NCI-H1694 treated with DMSO at 0.1 percent for 48 hours (cell line): ENCODE data around the gene CBFA2T3.

ENCODE experiments used
- DNase-seq: peaks from one replicate; lab custom pipeline; 2025; lab: John Stamatoyannopoulos, UW

CBFA2T3 gene

GRCh38 chr16:88976366-88977017, 515 bp downstream of the CBFA2T3 start:
- DNase-seq, result no peak

GRCh38 chr16:88975511-88976061, 1.4 kb downstream of the CBFA2T3 start:
- DNase-seq, result no peak

GRCh38 chr16:88974916-88975215, 2.1 kb downstream of the CBFA2T3 start:
- DNase-seq, result no peak

- no peak for DNase-seq
These were observed 2.7 kb downstream of the CBFA2T3 start for GRCh38 chr16:88974080-88974915.

- DNase-seq, result no peak
These were observed 3.5 kb downstream of the CBFA2T3 start for GRCh38 chr16:88973415-88974050.

GRCh38 chr16:88973007-88973410, 4.0 kb downstream of the CBFA2T3 start:
- DNase-seq, result no peak

GRCh38 chr16:88972349-88972748, 4.7 kb downstream of the CBFA2T3 start:
- no peak for DNase-seq

GRCh38 chr16:88971371-88972097, 5.5 kb downstream of the CBFA2T3 start:
- DNase-seq, result no peak

- DNase-seq, result no peak
These were observed 6.4 kb downstream of the CBFA2T3 start for GRCh38 chr16:88970539-88971065.

GRCh38 chr16:88970050-88970449, 7.0 kb downstream of the CBFA2T3 start:
- no peak for DNase-seq

- DNase-seq, result no peak
These were observed 7.6 kb downstream of the CBFA2T3 start for GRCh38 chr16:88969361-88969831.

GRCh38 chr16:88968589-88969280, 8.3 kb downstream of the CBFA2T3 start:
- DNase-seq, result no peak

GRCh38 chr16:88967830-88968588, 9.0 kb downstream of the CBFA2T3 start:
- DNase-seq, result no peak

GRCh38 chr16:88966986-88967829, 9.8 kb downstream of the CBFA2T3 start:
- no peak for DNase-seq

GRCh38 chr16:88965826-88966480, 11.1 kb downstream of the CBFA2T3 start:
- no peak for DNase-seq

GRCh38 chr16:88965411-88965810, 11.6 kb downstream of the CBFA2T3 start:
- DNase-seq, result no peak

GRCh38 chr16:88964636-88965035, 12.4 kb downstream of the CBFA2T3 start:
- DNase-seq, result no peak

GRCh38 chr16:88963583-88963982, 13.4 kb downstream of the CBFA2T3 start:
- no peak for DNase-seq
